CD14-positive monocyte (primary cell): Measurements from ENCODE around the gene MINAR1. TPM values are rescaled to one million over a fixed set of nuclear protein-coding genes. Genes with fewer than 3 reads are reported as not detected.
A peak's percentile ranks its signal among the peaks of the same experiment; 100 is the strongest.

ENCODE experiments used
- DNase-seq, 3 donors: peaks; one replicate each; pipeline ENCODE4 v3.0.0-alpha.2; 2011 to 2022
- H2AFZ ChIP-seq: 2 replicates; pipeline ENCODE4 v1.6.0; 2012; ENCODE audit warnings: mild to moderate bottlenecking, low read depth, low read length, inconsistent platforms; ENCODE audit not compliant: insufficient read depth, poor library complexity, severe bottlenecking
- H3K27ac ChIP-seq, 2 donors: 1 replicate in 1 of 2; 2 replicates in 1 of 2; pipeline ENCODE4 v1.5.1; 2012 to 2013; ENCODE audit warnings: low read length in 2 of 2, control low read depth in 1 of 2, inconsistent platforms in 1 of 2, low read depth in 1 of 2, mild to moderate bottlenecking in 1 of 2
- H3K27me3 ChIP-seq, 2 donors: one replicate each; pipeline versions ENCODE4 v1.6.0 to v1.6.1; 2011 to 2013; ENCODE audit warnings: low read length in 2 of 2; ENCODE audit not compliant: control insufficient read depth in 2 of 2, insufficient read depth in 2 of 2
- H3K36me3 ChIP-seq, 2 donors: replicated peaks in 1 of 2; 1 replicate in 1 of 2; 2 replicates in 1 of 2; pipeline versions ENCODE4 v1.5.1 to v1.6.1; 2012 to 2013; ENCODE audit warnings: low read length in 2 of 2, control low read depth in 1 of 2, inconsistent platforms in 1 of 2, mild to moderate bottlenecking in 1 of 2; ENCODE audit not compliant: insufficient read depth in 2 of 2, control insufficient read depth in 1 of 2
- H3K4me1 ChIP-seq, 2 donors: 1 replicate in 1 of 2; 2 replicates in 1 of 2; pipeline versions ENCODE4 v1.5.1 to v1.6.1; 2012 to 2013; ENCODE audit warnings: low read length in 2 of 2, control low read depth in 1 of 2, inconsistent platforms in 1 of 2, mild to moderate bottlenecking in 1 of 2, moderate library complexity in 1 of 2; ENCODE audit not compliant: insufficient read depth in 2 of 2, control insufficient read depth in 1 of 2
- H3K4me2 ChIP-seq: replicated peaks from 2 replicates; pipeline ENCODE3; 2012; ENCODE audit warnings: low read length, moderate library complexity, mild to moderate bottlenecking; ENCODE audit not compliant: poor library complexity, severe bottlenecking; ENCODE audit errors: extremely low read depth
- H3K4me3 ChIP-seq, 3 experiments: fragments of 200-600 bp in 1 of 3; sonication (generic) in 1 of 3; replicated peaks in 1 of 3; 1 replicate in 2 of 3; 2 replicates in 1 of 3; pipeline ENCODE4 v1.5.1; 2011 to 2013; ENCODE audit warnings: low read length in 3 of 3, mild to moderate bottlenecking in 3 of 3, control low read depth in 2 of 3, low read depth in 2 of 3, inconsistent platforms in 1 of 3, moderate library complexity in 1 of 3
- H3K79me2 ChIP-seq: 2 replicates; pipeline ENCODE4 v1.6.0; 2012; ENCODE audit warnings: mild to moderate bottlenecking, control low read depth, inconsistent platforms, low read length, moderate library complexity; ENCODE audit not compliant: insufficient read depth
- H3K9ac ChIP-seq: 2 replicates; pipeline ENCODE4 v1.6.0; 2017; ENCODE audit warnings: low read length, mild to moderate bottlenecking; ENCODE audit not compliant: insufficient read depth, poor library complexity, severe bottlenecking
- H3K9me3 ChIP-seq, 2 donors: replicated peaks in 1 of 2; 1 replicate in 1 of 2; 2 replicates in 1 of 2; pipeline versions ENCODE4 v1.5.1 to v1.6.1; 2012 to 2013; ENCODE audit warnings: low read length in 2 of 2, control low read depth in 1 of 2; ENCODE audit not compliant: control insufficient read depth in 1 of 2, insufficient read depth in 1 of 2
- H4K20me1 ChIP-seq: 2 replicates; pipeline ENCODE4 v1.6.0; 2012; ENCODE audit warnings: mild to moderate bottlenecking, low read length, control low read depth, moderate library complexity; ENCODE audit not compliant: insufficient read depth
- H3K27ac Mint-ChIP-seq, 7 donors: one replicate each; pipeline ENCODE4 v1.8.0; 2020; ENCODE audit warnings: mild to moderate bottlenecking in 7 of 7, mixed read lengths in 7 of 7, moderate library complexity in 6 of 7, inconsistent platforms in 2 of 7
- H3K27me3 Mint-ChIP-seq, 3 donors: one replicate each; pipeline ENCODE4 v1.8.0; 2021 to 2022; ENCODE audit warnings: low read depth in 3 of 3, mild to moderate bottlenecking in 3 of 3, mixed read lengths in 3 of 3, moderate library complexity in 3 of 3, inconsistent platforms in 1 of 3
- H3K36me3 Mint-ChIP-seq, 2 donors: one replicate each; pipeline ENCODE4 v1.8.0; 2020; ENCODE audit warnings: mixed read lengths in 2 of 2, inconsistent platforms in 1 of 2, mild to moderate bottlenecking in 1 of 2
- H3K4me1 Mint-ChIP-seq: one replicate; pipeline ENCODE4 v1.8.0; 2020; ENCODE audit warnings: mild to moderate bottlenecking, mixed read lengths
- H3K4me3 Mint-ChIP-seq, 2 donors: one replicate each; pipeline ENCODE4 v1.8.0; 2020; ENCODE audit warnings: mild to moderate bottlenecking in 2 of 2, mixed read lengths in 2 of 2, moderate library complexity in 1 of 2
- H3K9me3 Mint-ChIP-seq, 7 donors: one replicate each; pipeline ENCODE4 v1.8.0; 2020 to 2022; ENCODE audit warnings: mixed read lengths in 7 of 7, mild to moderate bottlenecking in 6 of 7, moderate library complexity in 6 of 7, inconsistent platforms in 2 of 7
- CTCF ChIP-seq: fragments of 200-600 bp; IDR thresholded peaks from one replicate; pipeline ENCODE4 v1.8.0; 2022; ENCODE audit warnings: antibody characterized with exemption, mild to moderate bottlenecking
- WGBS: methylation state at CpG from one replicate; pipeline ENCODE4 v1.1.5; 2013; ENCODE audit warnings: missing lambda C conversion rate; ENCODE audit not compliant: insufficient coverage; 5-methylcytosine and 5-hydroxymethylcytosine counted together
- intact Hi-C, 2 donors: fragments of 100-400 bp; cut with micrococcal nuclease; formaldehyde crosslinking; loops; one replicate each; pipeline versions ENCODE4 v1.15.0 to v1.15.1; 2023
- polyA plus RNA-seq, 3 donors: library from polyadenylated mRNA; depleted of rRNA in 1 of 3; unstranded in 2 of 3; stranded (reverse) in 1 of 3; fragments of 300-500 nt in 2 of 3; fragments of >200 nt in 1 of 3; fragmentation: Illumina TruSeq in 2 of 3; gene quantifications; 1 replicate in 2 of 3; 2 replicates in 1 of 3; pipeline ENCODE4 v1.2.3, GENCODE V29; 2012 to 2021

The MINAR1 gene
- polyA plus RNA-seq, 3 donors = 0.04 to 0.19 TPM; not detected in 1

- no peak for DNase-seq
- Mint-ChIP-seq H3K4me1 (no peaks in the 10 kb centered on the region), H3K4me3 (no peak overlapping the region), H3K9me3 (peaks cover 0 to 7% (median 0%) of the 10 kb centered on the region in 7 donors), H3K27me3 (peaks cover 3 to 9% (median 8%) of the 10 kb centered on the region in 3 donors), H3K27ac (peak overlapping the region in 1 of 7 donors; percentile 26), H3K36me3 (no peaks in the 10 kb centered on the region)
- Histone ChIP-seq H3K4me1 (no peaks in the 10 kb centered on the region), H3K4me2 (no peak overlapping the region), H3K9me3 (no peaks in the 10 kb centered on the region), H2AFZ (no peak overlapping the region), H3K4me3 (no peak overlapping the region), H3K27ac (no peak overlapping the region), H3K79me2 (no peaks in the 10 kb centered on the region), H3K27me3 (no peaks in the 10 kb centered on the region), H4K20me1 (no peaks in the 10 kb centered on the region), H3K36me3 (no peaks in the 10 kb centered on the region), H3K9ac (no peak overlapping the region)
- WGBS = 85% methylated on average over 2 of the region's 2 CpGs
- TF ChIP-seq CTCF = no peak
- intact Hi-C loops = no loop called here
Measured at GRCh38 chr15:79479616-79480015, 47.5 kb downstream of the MINAR1 start.

GRCh38 chr15:79481793-79482192, 49.7 kb downstream of the MINAR1 start:
- Mint-ChIP-seq H3K27me3 (peaks cover 3 to 11% (median 9%) of the 10 kb centered on the region in 3 donors), H3K36me3 (no peaks in the 10 kb centered on the region), H3K27ac (no peak overlapping the region), H3K4me3 (no peak overlapping the region), H3K9me3 (peaks cover 0 to 7% (median 0%) of the 10 kb centered on the region in 7 donors), H3K4me1 (no peaks in the 10 kb centered on the region)
- Histone ChIP-seq H2AFZ (no peak overlapping the region), H3K27ac (no peak overlapping the region), H3K4me1 (no peaks in the 10 kb centered on the region), H3K9ac (no peak overlapping the region), H3K4me2 (no peak overlapping the region), H3K36me3 (no peaks in the 10 kb centered on the region), H3K4me3 (no peak overlapping the region), H3K79me2 (no peaks in the 10 kb centered on the region), H3K27me3 (no peaks in the 10 kb centered on the region), H4K20me1 (no peaks in the 10 kb centered on the region), H3K9me3 (no peaks in the 10 kb centered on the region)
- no peak for TF ChIP-seq CTCF
- 94% methylated on average over 6 of the region's 7 CpGs for WGBS
- intact Hi-C loops = no loop called here
- DNase-seq = no peak

Other genes with a start within 250 kb of the MINAR1 start
- not detected for gene ANKRD34C, start 149.6 kb upstream of the MINAR1 start, polyA plus RNA-seq
- 10 to 100 TPM; 27.8 to 47.5 (median 42.5) TPM for gene TMED3, start 121.2 kb upstream of the MINAR1 start, polyA plus RNA-seq